ENCODE results near the gene TMEM147. TPM values are rescaled to one million over a fixed set of nuclear protein-coding genes. Genes with fewer than 3 reads are reported as not detected.

The TMEM147 gene
- total RNA-seq, 6 donors from 2014 or later, result 25.1 to 94.2 (median 71.2) TPM

DNA sequence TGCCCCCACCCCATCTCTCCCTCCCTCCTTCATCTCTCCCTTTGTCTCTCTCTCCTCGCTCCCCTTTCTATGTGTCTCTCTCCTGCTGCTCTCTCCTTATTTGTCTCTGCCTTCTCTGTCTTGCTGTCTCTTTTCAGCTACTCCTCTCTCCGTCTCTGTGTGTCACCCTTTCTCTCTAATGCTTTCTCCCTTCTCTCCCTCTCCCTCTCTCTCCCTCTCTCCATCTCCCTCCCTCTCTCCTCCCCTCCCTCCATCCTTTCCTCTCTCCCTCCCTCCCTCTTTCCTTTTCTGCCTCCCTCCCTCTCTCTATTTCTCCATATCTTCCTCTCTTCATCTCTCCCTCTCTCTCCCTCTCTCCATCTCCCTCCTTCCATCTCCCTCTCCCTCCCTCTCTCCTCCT lies 17.4 kb downstream of the TMEM147 start:
- no peak overlapping the region for H3K27ac ChIP-seq
- no peak overlapping the region for H3K4me3 ChIP-seq
- H3K4me1 ChIP-seq, result peaks cover 5 to 10% (median 8%) of the 10 kb centered on the region in 4 donors
- DNase-seq (no peak), ATAC-seq (ENCODE audit: low FRiP score in 2 of 2) (no peak)
- H3K9me3 ChIP-seq, result no peaks in the 10 kb centered on the region
- H3K36me3 ChIP-seq, result no peaks in the 10 kb centered on the region
- no peak for TF ChIP-seq POLR2A (IDR thresholded peaks at IDR 0.05)
- TF ChIP-seq, protein P1, sequence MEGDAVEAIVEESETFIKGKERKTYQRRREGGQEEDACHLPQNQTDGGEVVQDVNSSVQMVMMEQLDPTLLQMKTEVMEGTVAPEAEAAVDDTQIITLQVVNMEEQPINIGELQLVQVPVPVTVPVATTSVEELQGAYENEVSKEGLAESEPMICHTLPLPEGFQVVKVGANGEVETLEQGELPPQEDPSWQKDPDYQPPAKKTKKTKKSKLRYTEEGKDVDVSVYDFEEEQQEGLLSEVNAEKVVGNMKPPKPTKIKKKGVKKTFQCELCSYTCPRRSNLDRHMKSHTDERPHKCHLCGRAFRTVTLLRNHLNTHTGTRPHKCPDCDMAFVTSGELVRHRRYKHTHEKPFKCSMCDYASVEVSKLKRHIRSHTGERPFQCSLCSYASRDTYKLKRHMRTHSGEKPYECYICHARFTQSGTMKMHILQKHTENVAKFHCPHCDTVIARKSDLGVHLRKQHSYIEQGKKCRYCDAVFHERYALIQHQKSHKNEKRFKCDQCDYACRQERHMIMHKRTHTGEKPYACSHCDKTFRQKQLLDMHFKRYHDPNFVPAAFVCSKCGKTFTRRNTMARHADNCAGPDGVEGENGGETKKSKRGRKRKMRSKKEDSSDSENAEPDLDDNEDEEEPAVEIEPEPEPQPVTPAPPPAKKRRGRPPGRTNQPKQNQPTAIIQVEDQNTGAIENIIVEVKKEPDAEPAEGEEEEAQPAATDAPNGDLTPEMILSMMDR (IDR thresholded peaks at IDR 0.05), result no peak
- no peak for TF ChIP-seq POLR2AphosphoS5 (IDR thresholded peaks at IDR 0.05)
- no peak for TF ChIP-seq EP300 (IDR thresholded peaks at IDR 0.05)
- WGBS, 2 donors, result 71 to 74% methylated on average over 2 of the region's 2 CpGs
- peaks cover 0 to 18% (median 7%) of the 10 kb centered on the region in 4 donors for H3K27me3 ChIP-seq

DNA sequence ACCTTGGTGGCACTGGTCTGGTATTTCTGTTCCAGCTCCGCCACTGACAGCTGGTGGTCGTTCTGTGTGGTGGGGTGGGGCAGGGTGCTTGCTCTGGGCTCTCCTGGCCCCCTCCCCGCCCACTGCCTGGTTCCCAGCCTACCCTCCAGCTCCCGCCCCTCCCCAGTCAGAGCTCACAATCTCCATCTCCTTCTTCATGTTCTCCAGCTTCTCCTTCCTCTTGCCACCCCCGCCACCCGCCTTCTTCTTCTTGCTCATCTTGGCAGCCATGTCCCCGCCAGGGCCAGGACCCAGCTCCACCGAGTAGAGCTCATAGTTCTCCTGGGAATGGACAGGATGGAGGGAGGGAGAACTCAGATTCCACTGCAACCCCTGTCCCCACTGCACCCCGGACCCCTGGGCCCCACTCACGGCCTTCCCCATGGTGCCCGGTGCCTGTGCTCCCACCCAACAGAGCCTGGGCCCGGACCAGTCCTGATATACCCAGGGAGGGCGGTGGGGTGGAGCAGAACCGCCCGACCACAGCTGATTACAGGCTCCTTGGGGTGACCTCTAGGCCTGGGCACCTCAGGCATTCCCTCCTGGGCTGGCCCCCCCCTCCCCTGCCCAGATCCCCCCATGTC lies 17.9 kb downstream of the TMEM147 start, which contains the start of gene ATP4A:
Gene ATP4A, minus strand, starts transcription at position 452 of the 623 bp plus-strand sequence. Its CDS starts 29 bp downstream, at position 423.
- H3K4me3 ChIP-seq, result no peak within 1 kb of the TSS
- no peak for ATAC-seq (ENCODE audit: low FRiP score in 2 of 2)
- DNase-seq, result no peak
- no peak for TF ChIP-seq POLR2A (IDR thresholded peaks at IDR 0.05)
- no peak for TF ChIP-seq EP300 (IDR thresholded peaks at IDR 0.05)
- TF ChIP-seq POLR2AphosphoS5 (IDR thresholded peaks at IDR 0.05), result no peak
- TF ChIP-seq, protein P1 (IDR thresholded peaks at IDR 0.05), result no peak
- no peaks in the 10 kb centered on the region for H3K9me3 ChIP-seq
- H3K4me1 ChIP-seq, result peaks cover 0 to 4% (median 3%) of the 10 kb centered on the region in 4 donors
- peaks cover 0 to 15% (median 6%) of the 10 kb centered on the region in 4 donors for H3K27me3 ChIP-seq
- WGBS, 2 donors, result 67 to 73% methylated on average over 8 to 12 of the region's 15 CpGs
- no peaks in the 10 kb centered on the region for H3K36me3 ChIP-seq
- H3K27ac ChIP-seq, result no peak within 1 kb of the TSS

GRCh38 chr19:35565016-35565856 lies 19.8 kb downstream of the TMEM147 start:
- no peaks in the 10 kb centered on the region for H3K36me3 ChIP-seq
- H3K4me3 ChIP-seq, result no peak overlapping the region
- peaks cover 0 to 3% (median 0%) of the 10 kb centered on the region in 4 donors for H3K27me3 ChIP-seq
- no peaks in the 10 kb centered on the region for H3K4me1 ChIP-seq
- 75 to 83% methylated on average over 12 of the region's 12 CpGs for WGBS, 2 donors
- TF ChIP-seq POLR2A (IDR thresholded peaks at IDR 0.05) (no peak), EP300 (IDR thresholded peaks at IDR 0.05) (no peak)
- TF ChIP-seq, protein P1 (IDR thresholded peaks at IDR 0.05), result no peak
- H3K27ac ChIP-seq, result no peak overlapping the region
- ATAC-seq (ENCODE audit: low FRiP score in 2 of 2) (no peak), DNase-seq (no peak)
- no peaks in the 10 kb centered on the region for H3K9me3 ChIP-seq

DNA sequence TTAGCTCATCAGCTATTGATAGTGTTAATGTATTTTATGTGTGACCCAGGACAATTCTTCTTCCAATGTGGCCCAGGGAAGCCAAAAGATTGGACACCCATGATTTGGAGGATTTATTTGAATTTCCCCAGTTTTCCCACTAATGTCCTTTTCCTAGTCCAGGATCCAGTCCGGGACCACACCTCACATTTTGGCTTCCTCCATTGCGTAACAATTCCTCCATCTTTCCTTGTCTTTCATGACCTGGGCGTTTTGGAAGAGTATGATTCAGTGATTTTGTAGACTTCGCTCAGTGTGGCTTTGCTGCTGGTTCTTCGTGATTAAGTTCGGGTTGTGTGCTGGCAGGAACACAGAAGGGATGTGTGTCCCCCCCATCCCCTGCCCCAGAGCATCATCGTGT lies 21.3 kb downstream of the TMEM147 start:
- TF ChIP-seq, protein P1 (IDR thresholded peaks at IDR 0.05), result no peak
- TF ChIP-seq POLR2AphosphoS5 (IDR thresholded peaks at IDR 0.05) (no peak), EP300 (IDR thresholded peaks at IDR 0.05) (no peak), POLR2A (IDR thresholded peaks at IDR 0.05) (no peak)
- H3K4me3 ChIP-seq, result no peak overlapping the region
- no peaks in the 10 kb centered on the region for H3K9me3 ChIP-seq
- WGBS, 2 donors, result 75 to 79% methylated on average over 7 of the region's 7 CpGs
- no peaks in the 10 kb centered on the region for H3K27me3 ChIP-seq
- H3K4me1 ChIP-seq, result no peaks in the 10 kb centered on the region
- DNase-seq (no peak), ATAC-seq (ENCODE audit: low FRiP score in 2 of 2) (no peak)
- H3K27ac ChIP-seq, result no peak overlapping the region
- no peaks in the 10 kb centered on the region for H3K36me3 ChIP-seq

Data from upper lobe of left lung (tissue), 6 donors.